Gastroesophageal sphincter (tissue), 4 donors: ENCODE results near the gene SH2D6. TPM values are rescaled to one million over a fixed set of nuclear protein-coding genes. Genes with fewer than 3 reads are reported as not detected.

ENCODE experiments used
- ATAC-seq: fragments of 150-250 bp; one replicate; pipeline ENCODE4 v1.9.1; 2016; ENCODE audit warnings: mild to moderate bottlenecking, moderate library complexity
- H3K27ac ChIP-seq, 4 donors: fragments of 200-600 bp; sonication (generic) in 3 of 4; 1 replicate in 3 of 4; 2 replicates in 1 of 4; pipeline ENCODE4 v1.5.1; 2016 to 2019
- H3K27me3 ChIP-seq: fragments of 200-600 bp; sonication (generic); one replicate; pipeline ENCODE4 v1.5.1; 2019
- H3K36me3 ChIP-seq, 2 donors: fragments of 200-600 bp; sonication (generic); one replicate each; pipeline ENCODE4 v1.5.1; 2019; ENCODE audit warnings: control low read depth in 1 of 2
- H3K4me1 ChIP-seq, 3 donors: fragments of 200-600 bp; sonication (generic); 1 replicate in 2 of 3; 2 replicates in 1 of 3; pipeline ENCODE4 v1.5.1; 2016 to 2019; ENCODE audit warnings: control low read depth in 2 of 3
- H3K4me3 ChIP-seq, 2 donors: fragments of 200-600 bp; sonication (generic); one replicate each; pipeline ENCODE4 v1.5.1; 2019; ENCODE audit warnings: mild to moderate bottlenecking in 1 of 2, moderate library complexity in 1 of 2
- H3K9me3 ChIP-seq, 3 donors: fragments of 200-600 bp; sonication (generic); one replicate each; pipeline ENCODE4 v1.5.1; 2017 to 2019; ENCODE audit warnings: control low read depth in 2 of 3
- EP300 ChIP-seq: sonication (generic); formaldehyde crosslinking; IDR thresholded peaks from one replicate; pipeline ENCODE4 v1.6.1; 2017; ENCODE audit warnings: antibody characterized with exemption, mild to moderate bottlenecking
- POLR2A ChIP-seq, 2 donors: fragments of 450-650 bp; IDR thresholded peaks; one replicate each; pipeline ENCODE4 v1.6.1; 2017; ENCODE audit warnings: antibody characterized with exemption in 2 of 2, mild to moderate bottlenecking in 2 of 2, moderate library complexity in 1 of 2
- POLR2AphosphoS5 ChIP-seq: sonication (generic); formaldehyde crosslinking; IDR thresholded peaks from one replicate; pipeline ENCODE4 v1.6.1; 2017; ENCODE audit warnings: antibody characterized with exemption
- WGBS, 2 donors: methylation state at CpG; one replicate each; pipeline ENCODE4 v1.1.5; 2018; ENCODE audit warnings: low coverage in 1 of 2; 5-methylcytosine and 5-hydroxymethylcytosine counted together
- total RNA-seq, 4 donors: library from RNA; depleted of rRNA; stranded (reverse); fragments of >200 nt; gene quantifications; one replicate each; pipeline ENCODE4 v1.1.0, GENCODE V29; 2016
- TF ChIP-seq, protein P1 (sequence below), 4 experiments: fragments of 200-600 bp in 2 of 4; fragments of 450-650 bp in 2 of 4; sonication (generic) in 1 of 4; IDR thresholded peaks; one replicate each; pipeline ENCODE4 v1.5.1; 2017 to 2019; ENCODE audit warnings: antibody characterized with exemption in 4 of 4, mild to moderate bottlenecking in 2 of 4, moderate library complexity in 2 of 4

Gene SH2D6
- total RNA-seq, 4 donors from 2014 or later: not detected

DNA sequence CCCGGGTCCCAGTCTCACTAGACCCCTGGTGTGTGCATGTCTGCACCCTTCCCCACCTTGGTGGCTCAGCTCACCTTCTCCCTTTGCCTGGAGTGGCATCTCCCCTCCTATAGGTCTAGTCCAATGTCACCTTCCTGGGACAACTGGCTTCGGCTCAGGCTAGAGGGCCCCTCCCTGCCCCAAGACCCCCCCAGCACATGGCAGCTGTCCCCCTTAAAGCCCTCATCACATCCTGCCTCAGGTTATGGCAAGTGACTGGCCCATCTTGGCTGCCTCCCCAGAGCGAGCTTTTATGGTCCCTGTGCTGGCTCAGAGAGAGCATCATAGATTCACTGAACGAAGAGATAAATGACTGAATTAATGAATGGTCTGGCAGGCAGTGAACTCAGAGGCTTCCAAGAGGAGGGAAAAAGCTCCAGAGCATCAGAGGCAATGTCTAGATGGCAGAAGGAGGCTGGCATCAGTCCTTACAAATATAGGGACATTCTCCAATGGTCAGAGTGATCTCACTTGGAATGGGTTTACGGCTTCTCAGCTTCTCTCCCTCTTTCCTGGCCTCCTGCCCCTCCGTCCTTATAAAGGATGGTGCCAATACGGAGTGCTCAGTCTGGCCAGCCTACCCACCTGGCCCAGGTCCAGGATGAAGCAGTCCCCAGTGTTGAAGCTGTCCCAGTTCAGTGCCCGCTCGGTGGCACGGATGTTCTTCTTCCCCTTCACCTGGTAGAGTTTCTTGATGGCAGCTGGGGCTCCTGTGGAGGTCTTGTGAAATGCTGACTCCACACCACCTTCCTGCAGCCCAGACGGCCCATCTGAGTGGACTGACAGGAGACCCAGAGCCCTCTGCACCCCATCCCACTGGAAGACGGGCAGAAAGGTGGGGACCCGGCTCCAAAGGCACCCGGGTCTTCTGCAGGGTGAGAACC, 17.7 kb upstream of the SH2D6 start:
- Histone ChIP-seq H3K27ac (no peak overlapping the region), H3K36me3 (peaks cover 0 to 30% of the 10 kb centered on the region in 2 donors), H3K4me3 (no peak overlapping the region), H3K4me1 (peaks cover 0 to 29% (median 0%) of the 10 kb centered on the region in 3 donors), H3K9me3 (no peaks in the 10 kb centered on the region), H3K27me3 (no peaks in the 10 kb centered on the region)
- ATAC-seq: no peak
- no peak for TF ChIP-seq POLR2A (IDR thresholded peaks at IDR 0.05)
- TF ChIP-seq EP300: no peak
- TF ChIP-seq, protein P1, sequence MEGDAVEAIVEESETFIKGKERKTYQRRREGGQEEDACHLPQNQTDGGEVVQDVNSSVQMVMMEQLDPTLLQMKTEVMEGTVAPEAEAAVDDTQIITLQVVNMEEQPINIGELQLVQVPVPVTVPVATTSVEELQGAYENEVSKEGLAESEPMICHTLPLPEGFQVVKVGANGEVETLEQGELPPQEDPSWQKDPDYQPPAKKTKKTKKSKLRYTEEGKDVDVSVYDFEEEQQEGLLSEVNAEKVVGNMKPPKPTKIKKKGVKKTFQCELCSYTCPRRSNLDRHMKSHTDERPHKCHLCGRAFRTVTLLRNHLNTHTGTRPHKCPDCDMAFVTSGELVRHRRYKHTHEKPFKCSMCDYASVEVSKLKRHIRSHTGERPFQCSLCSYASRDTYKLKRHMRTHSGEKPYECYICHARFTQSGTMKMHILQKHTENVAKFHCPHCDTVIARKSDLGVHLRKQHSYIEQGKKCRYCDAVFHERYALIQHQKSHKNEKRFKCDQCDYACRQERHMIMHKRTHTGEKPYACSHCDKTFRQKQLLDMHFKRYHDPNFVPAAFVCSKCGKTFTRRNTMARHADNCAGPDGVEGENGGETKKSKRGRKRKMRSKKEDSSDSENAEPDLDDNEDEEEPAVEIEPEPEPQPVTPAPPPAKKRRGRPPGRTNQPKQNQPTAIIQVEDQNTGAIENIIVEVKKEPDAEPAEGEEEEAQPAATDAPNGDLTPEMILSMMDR (IDR thresholded peaks at IDR 0.05): no peak
- TF ChIP-seq POLR2AphosphoS5: no peak
- WGBS, 2 donors: 41 to 70% methylated on average over 3 to 4 of the region's 14 CpGs

DNA sequence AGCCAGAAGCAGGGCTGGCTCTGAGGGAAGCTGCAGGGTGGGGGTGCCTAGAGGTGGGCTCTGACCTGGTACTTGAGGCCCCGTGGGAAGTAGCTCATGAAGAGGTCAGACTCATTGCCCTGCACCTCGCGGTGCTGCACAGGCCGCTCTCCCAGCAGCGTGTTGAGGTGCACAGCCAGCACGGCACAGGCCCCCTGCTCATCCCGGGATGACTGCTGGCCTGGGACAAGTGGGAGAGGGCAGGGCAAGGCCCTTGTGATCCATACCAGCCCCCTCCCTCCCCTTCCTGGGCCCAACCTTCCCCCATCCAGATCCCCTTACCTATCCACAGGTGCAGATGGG, 17.1 kb upstream of the SH2D6 start:
- no peak for ATAC-seq
- no CpG with 5 or more reads among the region's 7 CpGs for WGBS, 2 donors
- Histone ChIP-seq H3K9me3 (no peaks in the 10 kb centered on the region), H3K4me1 (peaks cover 0 to 23% (median 0%) of the 10 kb centered on the region in 3 donors), H3K36me3 (peaks cover 0 to 30% of the 10 kb centered on the region in 2 donors), H3K27ac (no peak overlapping the region), H3K27me3 (no peaks in the 10 kb centered on the region), H3K4me3 (no peak overlapping the region)
- no peak for TF ChIP-seq EP300
- TF ChIP-seq POLR2AphosphoS5: no peak
- TF ChIP-seq, protein P1 (IDR thresholded peaks at IDR 0.05): no peak

DNA sequence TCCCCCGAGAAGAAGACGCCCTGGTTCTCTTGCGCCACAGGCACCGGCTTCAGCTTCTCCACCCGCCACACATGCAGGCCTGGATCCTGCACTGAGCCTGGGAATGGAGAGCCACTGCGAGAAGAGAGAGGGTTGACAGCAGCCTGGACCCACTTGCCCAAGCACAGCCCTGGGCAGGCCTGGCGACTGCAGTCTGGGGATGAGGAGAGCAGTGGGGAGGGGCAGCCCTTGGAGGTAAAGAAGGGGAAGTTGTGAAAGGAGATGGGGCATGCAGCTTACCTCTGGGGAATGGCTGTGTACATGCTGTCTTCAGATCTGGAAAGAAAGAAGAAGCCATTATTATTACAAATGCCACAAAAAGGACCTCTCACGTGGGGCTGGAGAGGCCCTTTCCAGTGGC, 16.7 kb upstream of the SH2D6 start:
- 75% methylated on average over 2 of the region's 8 CpGs; no CpG with 5 or more reads in 1 of the 2 donors for WGBS, 2 donors
- no peak for TF ChIP-seq EP300
- no peak for TF ChIP-seq POLR2AphosphoS5
- TF ChIP-seq POLR2A (IDR thresholded peaks at IDR 0.05): no peak
- TF ChIP-seq, protein P1 (IDR thresholded peaks at IDR 0.05): no peak
- peaks cover 0 to 19% (median 0%) of the 10 kb centered on the region in 3 donors for H3K4me1 ChIP-seq
- H3K4me3 ChIP-seq: no peak overlapping the region
- peaks cover 0 to 30% of the 10 kb centered on the region in 2 donors for H3K36me3 ChIP-seq
- H3K27me3 ChIP-seq: no peaks in the 10 kb centered on the region
- no peak overlapping the region for H3K27ac ChIP-seq
- H3K9me3 ChIP-seq: no peaks in the 10 kb centered on the region
- no peak for ATAC-seq

DNA sequence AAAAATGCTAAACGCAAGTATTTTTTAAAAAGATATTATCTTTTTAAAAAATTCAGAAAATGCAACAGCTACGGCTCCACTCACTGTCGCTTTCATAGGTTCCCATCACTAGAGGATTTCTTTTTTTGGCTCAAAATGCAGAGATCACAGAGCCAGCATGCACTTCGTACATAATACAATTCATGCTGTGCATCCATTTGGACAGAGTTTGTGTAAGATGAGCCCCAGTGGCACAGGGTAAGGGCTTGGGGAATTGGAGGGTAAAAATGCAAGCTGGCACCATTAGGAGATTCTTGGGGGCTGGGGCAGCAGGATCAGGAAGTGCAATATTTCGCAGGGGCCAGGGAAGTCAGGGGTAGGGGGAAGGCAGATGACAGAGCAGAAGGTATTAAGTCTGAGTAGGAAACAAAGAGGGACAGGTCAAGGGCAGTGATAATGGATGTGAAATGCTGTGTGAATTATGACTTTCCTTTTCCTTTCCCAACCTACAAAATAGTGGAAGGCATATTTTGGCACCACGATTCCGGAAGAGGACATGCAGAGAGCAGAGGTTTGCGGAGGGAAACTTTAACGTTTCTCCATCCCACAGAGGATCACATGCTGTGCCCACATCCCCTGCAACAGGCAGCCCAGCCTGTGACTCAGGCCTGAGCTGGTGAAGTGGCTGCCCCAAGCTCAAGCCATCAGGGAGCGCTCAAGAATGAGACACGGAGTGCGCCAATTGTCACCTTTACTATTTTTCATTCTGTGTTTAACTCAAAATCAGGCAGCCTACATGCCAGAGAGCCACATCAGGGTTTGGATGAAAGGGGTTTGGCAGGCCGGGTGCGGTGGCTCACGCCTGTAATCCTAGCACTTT, 13.1 kb upstream of the SH2D6 start:
- 70 to 82% methylated on average over 11 to 12 of the region's 15 CpGs for WGBS, 2 donors
- Histone ChIP-seq H3K27ac (peak overlapping the region in 1 of 4 donors; percentile 40), H3K27me3 (no peaks in the 10 kb centered on the region), H3K4me1 (peaks cover 0 to 29% (median 8%) of the 10 kb centered on the region in 3 donors), H3K4me3 (no peak overlapping the region), H3K36me3 (peaks cover 0 to 15% of the 10 kb centered on the region in 2 donors), H3K9me3 (no peaks in the 10 kb centered on the region)
- peak; percentile 60 for ATAC-seq
- no peak for TF ChIP-seq POLR2AphosphoS5
- no peak for TF ChIP-seq POLR2A (IDR thresholded peaks at IDR 0.05)
- no peak for TF ChIP-seq EP300
- TF ChIP-seq, protein P1 (IDR thresholded peaks at IDR 0.05): no peak
